HCT116 (cell line): Measurements from ENCODE around the gene CTNNA2.

Experiments
- CTCF ChIP-seq, 3 experiments: fragments of 200-600 bp in 1 of 3; sonication (generic) in 1 of 3; IDR thresholded peaks in 2 of 3; conservative IDR thresholded peaks in 1 of 3; 2 replicates each; pipeline ENCODE4 v1.5.1; 2012 to 2017; ENCODE audit warnings: low read depth in 2 of 3, low read length in 2 of 3, antibody characterized with exemption in 1 of 3, borderline replicate concordance in 1 of 3, control low read depth in 1 of 3, mild to moderate bottlenecking in 1 of 3, mixed read lengths in 1 of 3, mixed run types in 1 of 3, moderate library complexity in 1 of 3; ENCODE audit not compliant: insufficient read depth in 1 of 3
- EZH2phosphoT487 ChIP-seq: fragments of 200-600 bp; IDR thresholded peaks from 2 replicates; pipeline ENCODE4 v1.6.1; 2018; ENCODE audit warnings: antibody characterized with exemption, borderline replicate concordance
- POLR2AphosphoS5 ChIP-seq: IDR thresholded peaks from 2 replicates; pipeline ENCODE4 v1.6.1; 2011; ENCODE audit warnings: mild to moderate bottlenecking, low read depth, low read length, moderate library complexity
- YY1 ChIP-seq: IDR thresholded peaks from 2 replicates; pipeline ENCODE4 v1.6.1; 2011; ENCODE audit warnings: low read length, low read depth, moderate library complexity, mild to moderate bottlenecking; ENCODE audit not compliant: insufficient replicate concordance; ENCODE audit errors: extremely low read depth

DNA sequence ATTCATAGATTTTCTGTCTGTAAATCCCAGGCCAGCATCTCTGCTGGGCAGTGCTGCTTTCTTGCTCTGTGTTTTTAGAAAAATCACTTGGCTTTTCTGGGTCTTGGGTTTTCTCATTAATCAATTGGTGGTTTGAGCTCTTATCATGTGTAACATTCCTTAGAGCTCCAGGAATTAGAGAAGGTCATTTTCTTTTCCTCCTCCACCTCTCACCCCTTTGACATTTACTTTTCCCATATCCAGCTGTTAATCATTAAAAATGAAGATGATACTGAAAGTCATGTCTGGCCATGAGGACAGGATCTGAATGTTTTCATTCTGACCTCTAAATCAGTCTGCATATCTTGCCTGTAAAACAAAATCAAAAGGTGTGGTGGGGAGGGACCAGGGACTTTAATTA is 680.7 kb downstream of the CTNNA2 start:
- no peak for TF ChIP-seq CTCF (IDR thresholded peaks at IDR 0.05 in 2 of 3, conservative IDR thresholded peaks at IDR 0.05 in 1 of 3; ENCODE audit: borderline replicate concordance in 1 of 3, insufficient read depth in 1 of 3, low read depth in 2 of 3, low read length in 2 of 3)
- no peak for TF ChIP-seq EZH2phosphoT487
- TF ChIP-seq YY1 = no peak
- TF ChIP-seq POLR2AphosphoS5 = no peak
